ENCODE measurements around the gene LAT.
"Not testable (repeated sequence)": the region's sequence is repeated elsewhere in the genome, so short reads cannot be mapped to it uniquely, and the experiment has no call there.

The LAT gene

GRCh38 chr16:28977703-28978662, 6.9 kb upstream of the LAT start:
- no peak for DNase-seq (ENCODE audit: extremely low read depth in 1 of 2, low read depth in 1 of 2)

DNA sequence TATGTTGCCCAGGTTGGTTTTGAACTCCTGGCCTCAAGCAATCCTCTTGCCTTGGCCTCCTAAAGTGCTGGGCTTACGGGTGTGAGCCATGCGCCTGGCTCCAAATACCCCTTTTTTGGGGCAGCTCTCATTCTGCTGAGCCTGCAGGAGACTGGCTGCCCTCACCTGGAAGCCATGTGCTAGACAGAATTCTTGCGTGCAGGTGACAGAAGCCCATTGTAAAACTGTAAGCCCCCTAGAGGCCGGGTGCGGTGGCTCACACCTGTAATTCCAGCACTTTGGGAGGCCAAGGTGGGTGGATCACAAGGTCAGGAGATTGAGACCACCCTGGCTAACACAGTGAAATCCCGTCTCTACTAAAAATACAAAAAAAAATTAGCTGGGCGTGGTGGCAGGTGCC, 4.5 kb upstream of the LAT start:
- not testable (repeated sequence) for DNase-seq (ENCODE audit: extremely low read depth in 1 of 2, low read depth in 1 of 2)

- no peak for DNase-seq (ENCODE audit: extremely low read depth in 1 of 2, low read depth in 1 of 2)
Observed at GRCh38 chr16:28980929-28981328, 3.9 kb upstream of the LAT start.

- DNase-seq (ENCODE audit: extremely low read depth in 1 of 2, low read depth in 1 of 2): no peak
Observed at GRCh38 chr16:28981517-28981916, 3.3 kb upstream of the LAT start.

DNA sequence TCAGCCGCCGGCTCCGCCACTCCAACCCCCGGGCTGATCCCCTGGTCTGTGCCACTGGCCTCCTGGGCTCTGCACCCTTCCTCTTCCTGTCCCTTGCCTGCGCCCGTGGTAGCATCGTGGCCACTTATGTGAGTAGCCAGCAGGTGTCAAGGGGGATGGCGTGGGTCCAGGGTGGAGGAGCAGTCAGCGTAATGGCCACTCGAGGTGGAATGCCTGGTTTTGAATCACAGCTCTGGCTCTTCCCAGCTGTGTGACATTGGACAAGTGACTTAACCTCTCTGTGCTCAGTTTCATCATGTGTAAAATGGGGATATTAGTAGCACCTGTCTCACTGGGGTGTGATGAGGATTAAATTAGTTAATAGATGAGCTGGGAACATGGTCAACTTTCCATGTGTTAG, 2.4 kb upstream of the LAT start:
- no peak for DNase-seq (ENCODE audit: extremely low read depth in 1 of 2, low read depth in 1 of 2)

GRCh38 chr16:28982949-28983348, 1.9 kb upstream of the LAT start:
- DNase-seq (ENCODE audit: extremely low read depth in 1 of 2, low read depth in 1 of 2): no peak

- no peak for DNase-seq (ENCODE audit: extremely low read depth in 1 of 2, low read depth in 1 of 2)
Observed at GRCh38 chr16:28983644-28984043, 1.2 kb upstream of the LAT start.

DNA sequence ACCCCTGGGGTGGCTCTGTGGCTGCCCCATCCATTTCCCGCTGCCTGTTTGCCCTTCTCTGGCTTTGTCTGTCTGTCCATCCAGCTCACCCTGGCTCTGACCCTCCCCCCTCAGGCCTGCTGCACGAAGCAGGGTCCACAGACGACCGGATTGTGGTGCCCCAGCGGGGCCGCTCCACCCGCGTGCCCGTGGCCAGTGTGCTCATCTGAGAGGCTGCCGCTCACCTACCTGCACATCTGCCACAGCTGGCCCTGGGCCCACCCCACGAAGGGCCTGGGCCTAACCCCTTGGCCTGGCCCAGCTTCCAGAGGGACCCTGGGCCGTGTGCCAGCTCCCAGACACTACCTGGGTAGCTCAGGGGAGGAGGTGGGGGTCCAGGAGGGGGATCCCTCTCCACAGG, 761 bp upstream of the LAT start:
- DNase-seq (ENCODE audit: extremely low read depth in 1 of 2, low read depth in 1 of 2): no peak

GRCh38 chr16:28985211-28986041, 574 bp downstream of the LAT start:
- no peak for DNase-seq (ENCODE audit: extremely low read depth in 1 of 2, low read depth in 1 of 2)

GRCh38 chr16:28986046-28986445, 1.2 kb downstream of the LAT start:
- DNase-seq (ENCODE audit: extremely low read depth in 1 of 2, low read depth in 1 of 2): no peak

DNA sequence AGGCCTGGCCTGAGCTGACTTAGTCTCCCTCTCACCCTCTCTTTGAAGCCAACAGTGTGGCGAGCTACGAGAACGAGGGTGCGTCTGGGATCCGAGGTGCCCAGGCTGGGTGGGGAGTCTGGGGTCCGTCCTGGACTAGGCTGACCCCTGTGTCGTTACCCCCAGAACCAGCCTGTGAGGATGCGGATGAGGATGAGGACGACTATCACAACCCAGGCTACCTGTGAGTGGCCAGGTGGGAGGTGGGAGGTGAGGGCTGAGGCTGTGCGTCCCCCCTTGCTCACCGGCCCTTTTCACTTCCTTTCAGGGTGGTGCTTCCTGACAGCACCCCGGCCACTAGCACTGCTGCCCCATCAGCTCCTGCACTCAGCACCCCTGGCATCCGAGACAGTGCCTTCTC, 1.6 kb downstream of the LAT start:
- DNase-seq (ENCODE audit: extremely low read depth in 1 of 2, low read depth in 1 of 2): no peak

GRCh38 chr16:28987170-28987853, 2.5 kb downstream of the LAT start:
- no peak for DNase-seq (ENCODE audit: extremely low read depth in 1 of 2, low read depth in 1 of 2)

DNA sequence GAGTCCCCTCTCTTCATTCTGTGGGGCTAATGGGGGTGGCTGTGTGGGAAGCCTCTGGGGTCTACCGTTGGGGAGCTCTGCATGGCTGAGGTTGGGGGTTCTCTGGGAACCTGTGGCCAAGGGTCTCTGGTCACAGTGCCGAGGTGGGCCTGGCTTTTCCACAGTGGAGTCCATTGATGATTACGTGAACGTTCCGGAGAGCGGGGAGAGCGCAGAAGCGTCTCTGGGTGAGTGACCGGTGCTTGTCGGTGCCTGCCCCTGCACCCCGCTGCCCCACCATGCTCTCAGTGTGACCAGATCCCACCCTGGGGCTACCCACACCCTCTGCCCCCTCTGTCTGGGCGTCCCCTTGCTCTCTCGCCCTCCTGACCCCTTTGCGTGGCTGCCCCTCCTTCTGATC, 4.5 kb downstream of the LAT start:
- DNase-seq (ENCODE audit: extremely low read depth in 1 of 2, low read depth in 1 of 2): no peak

DNA sequence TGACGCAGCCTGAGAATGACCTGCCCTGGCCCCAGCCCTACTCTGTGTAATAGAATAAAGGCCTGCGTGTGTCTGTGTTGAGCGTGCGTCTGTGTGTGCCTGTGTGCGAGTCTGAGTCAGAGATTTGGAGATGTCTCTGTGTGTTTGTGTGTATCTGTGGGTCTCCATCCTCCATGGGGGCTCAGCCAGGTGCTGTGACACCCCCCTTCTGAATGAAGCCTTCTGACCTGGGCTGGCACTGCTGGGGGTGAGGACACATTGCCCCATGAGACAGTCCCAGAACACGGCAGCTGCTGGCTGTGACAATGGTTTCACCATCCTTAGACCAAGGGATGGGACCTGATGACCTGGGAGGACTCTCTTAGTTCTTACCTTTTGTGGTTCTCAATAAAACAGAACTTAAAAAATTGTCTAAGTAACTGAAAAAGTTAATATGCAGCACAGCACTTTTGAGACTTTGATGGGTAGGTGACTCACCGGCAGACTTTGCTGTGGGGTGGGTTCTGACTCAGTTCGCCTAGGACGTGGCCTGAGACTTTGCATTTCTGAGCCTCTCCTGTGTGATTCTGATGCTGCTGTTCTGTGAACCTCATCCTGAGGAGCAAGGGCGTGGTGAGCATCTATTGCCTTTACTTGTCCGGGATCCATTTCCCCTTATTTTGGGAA, 5.7 kb downstream of the LAT start:
- DNase-seq (ENCODE audit: extremely low read depth in 1 of 2, low read depth in 1 of 2): no peak

- DNase-seq (ENCODE audit: extremely low read depth in 1 of 2, low read depth in 1 of 2): no peak
Observed at GRCh38 chr16:28991687-28992086, 6.8 kb downstream of the LAT start.

DNA sequence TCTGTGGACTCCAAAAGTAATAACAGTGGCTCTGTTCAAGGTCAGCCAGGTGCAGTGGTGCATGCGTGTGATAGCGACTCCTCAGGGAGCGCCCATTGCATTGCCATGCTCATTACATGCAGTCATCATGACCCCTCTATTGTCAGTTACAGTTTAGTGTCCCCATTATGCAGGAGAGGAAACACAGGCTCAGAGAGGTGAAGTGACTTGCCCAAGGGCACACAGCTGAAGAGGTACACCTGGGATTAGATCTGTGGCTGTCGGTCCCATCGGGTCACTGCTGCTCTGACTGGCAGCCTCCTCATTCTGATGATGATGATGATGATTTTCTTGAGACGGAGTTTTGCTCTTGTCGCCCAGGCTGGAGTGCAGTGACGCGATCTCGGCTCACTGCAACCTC, 7.6 kb downstream of the LAT start:
- DNase-seq (ENCODE audit: extremely low read depth in 1 of 2, low read depth in 1 of 2): no peak

- no peak for DNase-seq (ENCODE audit: extremely low read depth in 1 of 2, low read depth in 1 of 2)
Observed at GRCh38 chr16:28998837-28999236, 14.0 kb downstream of the LAT start.

GRCh38 chr16:28999577-28999976, 14.7 kb downstream of the LAT start:
- DNase-seq (ENCODE audit: extremely low read depth in 1 of 2, low read depth in 1 of 2): no peak

DNA sequence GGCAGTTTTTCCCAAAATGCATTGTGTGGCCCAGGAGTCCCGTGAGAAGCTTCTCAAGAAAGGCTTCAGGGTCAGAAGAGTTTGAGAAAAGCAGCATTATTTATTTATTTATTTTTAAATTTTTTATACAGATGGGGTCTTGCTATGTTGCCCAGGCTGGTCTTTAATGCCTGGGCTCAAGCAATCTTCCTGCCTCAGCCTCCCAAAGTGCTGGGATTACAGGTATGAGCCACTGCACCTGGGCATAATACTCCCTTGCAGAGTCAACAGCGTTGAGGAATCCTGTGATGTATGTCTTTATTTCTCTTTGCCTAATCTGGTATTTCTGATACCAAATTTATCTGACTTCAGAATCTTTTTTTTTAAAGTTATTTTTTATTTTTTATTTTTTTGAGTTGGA, 15.2 kb downstream of the LAT start:
- DNase-seq (ENCODE audit: extremely low read depth in 1 of 2, low read depth in 1 of 2): no peak

DNA sequence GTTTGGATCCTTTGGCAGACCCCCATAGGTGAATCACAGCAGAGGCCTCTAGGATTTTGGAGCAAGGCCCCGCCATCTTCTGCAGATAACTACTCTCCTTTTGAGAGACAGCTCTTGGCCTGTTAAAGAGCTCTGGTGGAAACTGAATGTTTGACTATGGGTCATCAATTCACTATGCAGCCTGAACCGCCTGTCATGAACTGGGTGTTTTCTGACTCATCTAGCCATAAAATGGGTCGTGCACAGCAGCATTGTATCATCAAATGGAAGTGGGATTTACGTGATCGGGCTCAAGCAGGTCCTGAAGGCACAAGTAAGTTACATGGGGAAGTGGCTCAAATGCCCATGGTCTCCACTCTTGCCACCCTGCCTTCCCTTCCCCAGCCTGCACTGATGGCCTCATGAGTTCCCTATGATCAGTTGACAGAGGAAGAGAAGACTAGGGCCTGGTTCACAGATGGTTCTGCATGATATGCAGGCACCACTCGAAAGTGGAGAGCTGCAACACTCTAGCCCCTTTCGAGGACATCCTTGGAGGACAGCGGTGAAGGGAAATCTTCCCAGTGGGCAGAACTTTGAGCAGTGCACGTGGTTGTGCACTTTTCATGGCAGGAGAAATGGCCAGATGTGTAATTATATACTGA, 19.8 kb downstream of the LAT start:
- DNase-seq (ENCODE audit: extremely low read depth in 1 of 2, low read depth in 1 of 2): not testable (repeated sequence)

Data from activated CD8-positive, alpha-beta memory T cell treated with anti-CD3 and anti-CD28 coated beads for 1 hour (primary cell).